ENCODE measurements around the gene SUFU.

SUFU gene

GRCh38 chr10:102511583-102512274 lies 8.0 kb downstream of the SUFU start:
- no peak for DNase-seq (ENCODE audit: low read depth)
- no peak for TF ChIP-seq CTCF (IDR thresholded peaks at IDR 0.05; ENCODE audit: control insufficient read depth, extremely low read depth, insufficient read depth)
- no peak overlapping the region for H3K4me3 ChIP-seq (ENCODE audit: low read depth, low read length)

GRCh38 chr10:102514487-102515311 lies 10.9 kb downstream of the SUFU start:
- TF ChIP-seq CTCF (IDR thresholded peaks at IDR 0.05; ENCODE audit: control insufficient read depth, extremely low read depth, insufficient read depth) = no peak
- no peak overlapping the region for H3K4me3 ChIP-seq (ENCODE audit: low read depth, low read length)
- no peak for DNase-seq (ENCODE audit: low read depth)

GRCh38 chr10:102515724-102516123 lies 12.0 kb downstream of the SUFU start:
- no peak overlapping the region for H3K4me3 ChIP-seq (ENCODE audit: low read depth, low read length)
- TF ChIP-seq CTCF (IDR thresholded peaks at IDR 0.05; ENCODE audit: control insufficient read depth, extremely low read depth, insufficient read depth) = no peak
- no peak for DNase-seq (ENCODE audit: low read depth)

GRCh38 chr10:102517553-102517952 lies 13.8 kb downstream of the SUFU start:
- DNase-seq (ENCODE audit: low read depth) = no peak
- no peak overlapping the region for H3K4me3 ChIP-seq (ENCODE audit: low read depth, low read length)
- no peak for TF ChIP-seq CTCF (IDR thresholded peaks at IDR 0.05; ENCODE audit: control insufficient read depth, extremely low read depth, insufficient read depth)

GRCh38 chr10:102519246-102519825 lies 15.6 kb downstream of the SUFU start:
- DNase-seq (ENCODE audit: low read depth) = no peak
- H3K4me3 ChIP-seq (ENCODE audit: low read depth, low read length) = no peak overlapping the region
- TF ChIP-seq CTCF (IDR thresholded peaks at IDR 0.05; ENCODE audit: control insufficient read depth, extremely low read depth, insufficient read depth) = no peak

GRCh38 chr10:102522874-102523249 lies 19.1 kb downstream of the SUFU start:
- H3K4me3 ChIP-seq (ENCODE audit: low read depth, low read length) = no peak overlapping the region
- TF ChIP-seq CTCF (IDR thresholded peaks at IDR 0.05; ENCODE audit: control insufficient read depth, extremely low read depth, insufficient read depth) = no peak
- DNase-seq (ENCODE audit: low read depth) = no peak

Data from LNCaP clone FGC (cell line).